HG02852 (cell line): ENCODE measurements around the gene MRPL55.

Experiments used
- ATAC-seq: cut with Tn5 transposase; IDR thresholded peaks from one replicate; pipeline ENCODE4 v1.9.1; 2021; ENCODE audit warnings: mild to moderate bottlenecking, moderate library complexity; ENCODE audit not compliant: unreplicated experiment

MRPL55 gene

GRCh38 chr1:228109073-228109961 is at the start of gene MRPL55:
Gene MRPL55 (minus strand): TSS chr1:228109299. CDS start chr1:228108260, 1,039 bp downstream.
- ATAC-seq: peak; percentile 88

- ATAC-seq: no peak
Measured at GRCh38 chr1:228158151-228159007, 49.3 kb upstream of the MRPL55 start.

- ATAC-seq: no peak
Measured at GRCh38 chr1:228157729-228158126, 48.6 kb upstream of the MRPL55 start.

- ATAC-seq: no peak
Measured at GRCh38 chr1:228156941-228157728, 48.0 kb upstream of the MRPL55 start.

GRCh38 chr1:228156515-228156881 is 47.4 kb upstream of the MRPL55 start:
- no peak for ATAC-seq

GRCh38 chr1:228155596-228156514 is 46.8 kb upstream of the MRPL55 start:
- no peak for ATAC-seq

GRCh38 chr1:228154670-228155571 is 45.8 kb upstream of the MRPL55 start:
- ATAC-seq: no peak

GRCh38 chr1:228154021-228154669 is 45.0 kb upstream of the MRPL55 start:
- ATAC-seq: no peak

- no peak for ATAC-seq
Measured at GRCh38 chr1:228152918-228153258, 43.8 kb upstream of the MRPL55 start.

- ATAC-seq: no peak
Measured at GRCh38 chr1:228152097-228152917, 43.2 kb upstream of the MRPL55 start.

GRCh38 chr1:228151180-228151925 is 42.3 kb upstream of the MRPL55 start:
- ATAC-seq: no peak

GRCh38 chr1:228150461-228151179 is 41.5 kb upstream of the MRPL55 start:
- ATAC-seq: no peak

- no peak for ATAC-seq
Measured at GRCh38 chr1:228150120-228150460, 41.0 kb upstream of the MRPL55 start.

- no peak for ATAC-seq
Measured at GRCh38 chr1:228149406-228150119, 40.5 kb upstream of the MRPL55 start, which contains the start of gene GJC2. Gene GJC2 (plus strand): TSS chr1:228149930. CDS start chr1:228157759, 7,829 bp downstream.

GRCh38 chr1:228148935-228149405 is 39.9 kb upstream of the MRPL55 start:
- ATAC-seq: no peak
